ENCODE results near the gene ERBIN. TPM values are rescaled to one million over a fixed set of nuclear protein-coding genes. Genes with fewer than 3 reads are reported as not detected.

The ERBIN gene
- total RNA-seq, 1 experiment from 2014 or later, result 47.2 TPM

DNA sequence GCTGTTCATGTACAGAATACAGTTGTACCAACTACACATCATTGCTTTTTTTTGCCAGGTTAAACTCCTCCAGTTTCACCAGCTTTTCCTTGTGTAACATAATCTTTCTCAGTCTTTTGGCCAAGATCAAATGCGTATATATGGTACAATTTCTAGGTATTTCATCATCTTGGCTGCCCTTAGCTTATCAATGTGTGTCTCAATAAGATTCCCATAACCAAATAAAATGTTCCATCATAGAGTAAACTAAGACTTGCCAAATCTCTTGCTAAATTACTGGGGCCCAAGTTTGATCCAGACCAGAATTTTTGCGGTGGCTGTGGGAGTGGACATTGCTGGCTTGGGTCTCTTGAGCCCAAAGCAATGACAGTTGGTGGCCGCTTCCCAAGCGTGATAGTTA lies 24.3 kb upstream of the ERBIN start:
- no peaks in the 10 kb centered on the region for H3K9me3 Mint-ChIP-seq (ENCODE audit: unreplicated experiment)
- TF ChIP-seq, protein P1, sequence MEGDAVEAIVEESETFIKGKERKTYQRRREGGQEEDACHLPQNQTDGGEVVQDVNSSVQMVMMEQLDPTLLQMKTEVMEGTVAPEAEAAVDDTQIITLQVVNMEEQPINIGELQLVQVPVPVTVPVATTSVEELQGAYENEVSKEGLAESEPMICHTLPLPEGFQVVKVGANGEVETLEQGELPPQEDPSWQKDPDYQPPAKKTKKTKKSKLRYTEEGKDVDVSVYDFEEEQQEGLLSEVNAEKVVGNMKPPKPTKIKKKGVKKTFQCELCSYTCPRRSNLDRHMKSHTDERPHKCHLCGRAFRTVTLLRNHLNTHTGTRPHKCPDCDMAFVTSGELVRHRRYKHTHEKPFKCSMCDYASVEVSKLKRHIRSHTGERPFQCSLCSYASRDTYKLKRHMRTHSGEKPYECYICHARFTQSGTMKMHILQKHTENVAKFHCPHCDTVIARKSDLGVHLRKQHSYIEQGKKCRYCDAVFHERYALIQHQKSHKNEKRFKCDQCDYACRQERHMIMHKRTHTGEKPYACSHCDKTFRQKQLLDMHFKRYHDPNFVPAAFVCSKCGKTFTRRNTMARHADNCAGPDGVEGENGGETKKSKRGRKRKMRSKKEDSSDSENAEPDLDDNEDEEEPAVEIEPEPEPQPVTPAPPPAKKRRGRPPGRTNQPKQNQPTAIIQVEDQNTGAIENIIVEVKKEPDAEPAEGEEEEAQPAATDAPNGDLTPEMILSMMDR (IDR thresholded peaks at IDR 0.05; ENCODE audit: insufficient read depth in 1 of 2, low read depth in 1 of 2, low read length in 1 of 2, severe bottlenecking in 1 of 2, unreplicated experiment in 1 of 2), result no peak
- no peak for DNase-seq
- ChIA-PET CTCF (no interaction called here), POLR2A (no interaction called here)
- H3K27ac Mint-ChIP-seq (ENCODE audit: unreplicated experiment), result no peak overlapping the region
- H3K36me3 ChIP-seq (ENCODE audit: control insufficient read depth, insufficient read depth, low read length), result no peaks in the 10 kb centered on the region
- no peaks in the 10 kb centered on the region for H3K36me3 Mint-ChIP-seq (ENCODE audit: insufficient read depth, unreplicated experiment)
- intact Hi-C loops (cut with micrococcal nuclease; ENCODE audit: unreplicated experiment), result no loop called here
- H3K27me3 Mint-ChIP-seq (ENCODE audit: insufficient read depth, unreplicated experiment), result no peaks in the 10 kb centered on the region
- H3K4me3 ChIP-seq (ENCODE audit: low read depth, low read length), result no peak overlapping the region
- no peaks in the 10 kb centered on the region for H3K4me1 ChIP-seq
- no peaks in the 10 kb centered on the region for H3K4me1 Mint-ChIP-seq (ENCODE audit: low read depth, unreplicated experiment)
- H3K27me3 ChIP-seq (replicated peaks; ENCODE audit: control insufficient read depth, insufficient read depth, low read length), result no peaks in the 10 kb centered on the region
- H3K9me3 ChIP-seq, result no peaks in the 10 kb centered on the region
- no peak overlapping the region for H3K4me3 Mint-ChIP-seq (ENCODE audit: unreplicated experiment)
- no TSS peak for BruUV-seq (replicated peaks)

DNA sequence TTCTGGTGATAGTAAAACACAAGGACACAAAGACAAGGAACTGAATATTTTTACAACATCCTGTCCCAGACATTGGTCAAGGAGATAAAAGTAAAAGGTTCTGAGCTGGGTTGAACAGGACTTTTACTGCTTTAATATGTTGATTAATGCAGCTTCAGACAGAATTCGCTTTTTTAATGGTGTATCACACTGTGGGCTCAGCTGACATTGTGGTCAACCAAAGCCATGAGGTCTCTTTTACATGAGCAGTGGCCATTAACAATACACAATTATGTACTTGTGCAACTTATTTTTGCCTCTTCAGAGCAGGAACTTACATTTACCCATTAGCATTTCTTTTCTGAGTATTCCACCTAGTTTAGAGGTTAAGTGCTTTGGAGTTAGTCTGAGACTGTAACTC lies 22.8 kb upstream of the ERBIN start:
- Histone ChIP-seq H3K36me3 (ENCODE audit: control insufficient read depth, insufficient read depth, low read length) (no peaks in the 10 kb centered on the region), H3K9me3 (no peaks in the 10 kb centered on the region), H3K4me3 (ENCODE audit: low read depth, low read length) (no peak overlapping the region), H3K27me3 (replicated peaks; ENCODE audit: control insufficient read depth, insufficient read depth, low read length) (no peaks in the 10 kb centered on the region), H3K4me1 (no peaks in the 10 kb centered on the region)
- intact Hi-C loops (cut with micrococcal nuclease; ENCODE audit: unreplicated experiment), result no loop called here
- no peak for DNase-seq
- Mint-ChIP-seq H3K36me3 (ENCODE audit: insufficient read depth, unreplicated experiment) (no peaks in the 10 kb centered on the region), H3K4me1 (ENCODE audit: low read depth, unreplicated experiment) (no peaks in the 10 kb centered on the region), H3K27me3 (ENCODE audit: insufficient read depth, unreplicated experiment) (no peaks in the 10 kb centered on the region), H3K4me3 (ENCODE audit: unreplicated experiment) (no peak overlapping the region), H3K27ac (ENCODE audit: unreplicated experiment) (no peak overlapping the region), H3K9me3 (ENCODE audit: unreplicated experiment) (no peaks in the 10 kb centered on the region)
- ChIA-PET POLR2A (no interaction called here), CTCF (no interaction called here)
- TF ChIP-seq, protein P1 (IDR thresholded peaks at IDR 0.05; ENCODE audit: insufficient read depth in 1 of 2, low read depth in 1 of 2, low read length in 1 of 2, severe bottlenecking in 1 of 2, unreplicated experiment in 1 of 2), result no peak
- BruUV-seq (replicated peaks), result no TSS peak

DNA sequence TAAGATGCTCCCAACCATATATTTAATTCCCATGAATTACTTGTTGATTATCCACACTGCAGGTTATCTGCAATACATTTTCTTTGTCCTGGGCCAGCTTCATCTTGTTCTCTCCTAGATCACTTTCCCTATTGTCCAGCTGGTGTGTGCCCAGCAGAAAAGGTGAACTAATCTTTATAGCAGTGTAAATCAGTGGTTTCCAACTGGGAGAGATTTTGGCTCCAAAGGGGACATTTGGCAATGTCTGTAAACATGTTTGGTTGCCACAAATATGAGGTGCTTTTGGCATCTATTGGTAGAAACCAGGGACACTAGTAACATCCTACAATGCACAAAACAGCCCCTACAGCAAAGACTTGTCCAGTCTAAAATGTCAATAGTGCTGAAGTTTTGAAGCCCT lies 20.1 kb upstream of the ERBIN start:
- Histone ChIP-seq H3K9me3 (no peaks in the 10 kb centered on the region), H3K27me3 (replicated peaks; ENCODE audit: control insufficient read depth, insufficient read depth, low read length) (no peaks in the 10 kb centered on the region), H3K36me3 (ENCODE audit: control insufficient read depth, insufficient read depth, low read length) (no peaks in the 10 kb centered on the region), H3K4me3 (ENCODE audit: low read depth, low read length) (no peak overlapping the region), H3K4me1 (no peaks in the 10 kb centered on the region)
- TF ChIP-seq, protein P1 (IDR thresholded peaks at IDR 0.05; ENCODE audit: insufficient read depth in 1 of 2, low read depth in 1 of 2, low read length in 1 of 2, severe bottlenecking in 1 of 2, unreplicated experiment in 1 of 2), result no peak
- no peaks in the 10 kb centered on the region for H3K4me1 Mint-ChIP-seq (ENCODE audit: low read depth, unreplicated experiment)
- DNase-seq, result no peak
- no TSS peak for BruUV-seq (replicated peaks)
- H3K36me3 Mint-ChIP-seq (ENCODE audit: insufficient read depth, unreplicated experiment), result no peaks in the 10 kb centered on the region
- no peak overlapping the region for H3K4me3 Mint-ChIP-seq (ENCODE audit: unreplicated experiment)
- no peaks in the 10 kb centered on the region for H3K9me3 Mint-ChIP-seq (ENCODE audit: unreplicated experiment)
- intact Hi-C loops (cut with micrococcal nuclease; ENCODE audit: unreplicated experiment), result no loop called here
- POLR2A ChIA-PET, result no interaction called here
- H3K27ac Mint-ChIP-seq (ENCODE audit: unreplicated experiment), result no peak overlapping the region
- no peaks in the 10 kb centered on the region for H3K27me3 Mint-ChIP-seq (ENCODE audit: insufficient read depth, unreplicated experiment)
- CTCF ChIA-PET, result no interaction called here

Measured in Caco-2 (cell line).